GM12878 (cell line): ENCODE data around the gene SDCCAG8. TPM values are rescaled to one million over a fixed set of nuclear protein-coding genes. Genes with fewer than 3 reads are reported as not detected.

Experiments used
- ATF7 ChIP-seq: fragments of 450-650 bp; IDR thresholded peaks from 2 replicates; pipeline ENCODE4 v1.6.1; 2016; ENCODE audit warnings: low read depth, mild to moderate bottlenecking
- BCL11A ChIP-seq: IDR thresholded peaks from 2 replicates; pipeline ENCODE4 v1.6.1; 2011; ENCODE audit warnings: low read depth, low read length
- CUX1 ChIP-seq: IDR thresholded peaks from 2 replicates; pipeline ENCODE4 v1.6.1; 2012; ENCODE audit warnings: improper control_type of control experiment, low read depth, low read length; ENCODE audit not compliant: insufficient replicate concordance
- FOS ChIP-seq: IDR thresholded peaks from 3 replicates; pipeline ENCODE4 v1.6.1; 2011; ENCODE audit warnings: borderline replicate concordance; ENCODE audit not compliant: insufficient read length; ENCODE audit errors: extremely low read depth
- JUNB ChIP-seq: IDR thresholded peaks from 2 replicates; pipeline ENCODE4 v1.6.1; 2016; ENCODE audit warnings: antibody characterized with exemption, mild to moderate bottlenecking
- MLLT1 ChIP-seq: fragments of 450-650 bp; IDR thresholded peaks from 2 replicates; pipeline ENCODE4 v1.6.1; 2016; ENCODE audit warnings: mild to moderate bottlenecking
- MTA3 ChIP-seq: IDR thresholded peaks from 2 replicates; pipeline ENCODE4 v1.6.1; 2012; ENCODE audit warnings: low read length, inconsistent platforms, borderline replicate concordance
- PAX5 ChIP-seq: IDR thresholded peaks from 2 replicates; pipeline ENCODE4 v1.6.1; 2011; ENCODE audit warnings: low read depth, low read length, borderline replicate concordance
- RAD21 ChIP-seq: IDR thresholded peaks from 2 replicates; pipeline ENCODE4 v1.6.1; 2011; ENCODE audit warnings: mild to moderate bottlenecking, low read depth, low read length, moderate library complexity; ENCODE audit not compliant: insufficient read depth
- SMC3 ChIP-seq: IDR thresholded peaks from 2 replicates; pipeline ENCODE4 v1.6.1; 2011; ENCODE audit warnings: low read length, improper control_type of control experiment, borderline replicate concordance
- SP1 ChIP-seq: IDR thresholded peaks from one replicate; pipeline ENCODE4 v1.6.1; 2011; ENCODE audit warnings: low read depth, low read length
- STAT1 ChIP-seq: fragments of 450-650 bp; conservative IDR thresholded peaks from 2 replicates; pipeline ENCODE4 v1.6.1; 2014; ENCODE audit warnings: antibody characterized with exemption, mild to moderate bottlenecking
- polyA plus RNA-seq, 11 experiments: library from polyadenylated mRNA; depleted of rRNA in 4 of 11; unstranded in 6 of 11; stranded (reverse) in 5 of 11; fragments of >200 nt; fragmentation: Nextera tagmentation in 4 of 11; fragmentation: Illumina TruSeq in 1 of 11; extraction: Ambion mirVana in 4 of 11; extraction: Trizol in 1 of 11; gene quantifications; 1 replicate in 1 of 11; 2 replicates in 10 of 11; pipeline versions ENCODE4 v1.2.1 to v1.2.3, GENCODE V29; 2011 to 2016; ENCODE audit warnings: inconsistent platforms in 2 of 11, missing spikeins in 2 of 11, low read depth in 1 of 11
- total RNA-seq, 4 experiments: library from RNA; depleted of rRNA in 3 of 4; stranded (reverse); fragments of >200 nt in 3 of 4; fragmentation: Illumina TruSeq in 1 of 4; extraction: Trizol in 1 of 4; gene quantifications; 2 replicates each; pipeline versions ENCODE4 v1.2.1 to v1.2.3, GENCODE V29; 2013 to 2021
- TF ChIP-seq, protein P1 (sequence below): fragments of 450-650 bp; formaldehyde crosslinking; IDR thresholded peaks from 2 replicates; pipeline ENCODE4 v1.4.0; 2020; ENCODE audit warnings: mild to moderate bottlenecking, moderate library complexity
- TF ChIP-seq, protein P2 (sequence below): fragments of 150-350 bp; IDR thresholded peaks from 2 replicates; pipeline ENCODE4 v1.6.1; 2014; ENCODE audit warnings: mild to moderate bottlenecking, low read depth, low read length

Gene SDCCAG8
- total and polyA plus RNA-seq, 10 of the 15 experiments (the other 5 are each of a cell fraction or from before 2014, with no cell fraction given) = 15.0 to 25.6 (median 20.6) TPM

DNA sequence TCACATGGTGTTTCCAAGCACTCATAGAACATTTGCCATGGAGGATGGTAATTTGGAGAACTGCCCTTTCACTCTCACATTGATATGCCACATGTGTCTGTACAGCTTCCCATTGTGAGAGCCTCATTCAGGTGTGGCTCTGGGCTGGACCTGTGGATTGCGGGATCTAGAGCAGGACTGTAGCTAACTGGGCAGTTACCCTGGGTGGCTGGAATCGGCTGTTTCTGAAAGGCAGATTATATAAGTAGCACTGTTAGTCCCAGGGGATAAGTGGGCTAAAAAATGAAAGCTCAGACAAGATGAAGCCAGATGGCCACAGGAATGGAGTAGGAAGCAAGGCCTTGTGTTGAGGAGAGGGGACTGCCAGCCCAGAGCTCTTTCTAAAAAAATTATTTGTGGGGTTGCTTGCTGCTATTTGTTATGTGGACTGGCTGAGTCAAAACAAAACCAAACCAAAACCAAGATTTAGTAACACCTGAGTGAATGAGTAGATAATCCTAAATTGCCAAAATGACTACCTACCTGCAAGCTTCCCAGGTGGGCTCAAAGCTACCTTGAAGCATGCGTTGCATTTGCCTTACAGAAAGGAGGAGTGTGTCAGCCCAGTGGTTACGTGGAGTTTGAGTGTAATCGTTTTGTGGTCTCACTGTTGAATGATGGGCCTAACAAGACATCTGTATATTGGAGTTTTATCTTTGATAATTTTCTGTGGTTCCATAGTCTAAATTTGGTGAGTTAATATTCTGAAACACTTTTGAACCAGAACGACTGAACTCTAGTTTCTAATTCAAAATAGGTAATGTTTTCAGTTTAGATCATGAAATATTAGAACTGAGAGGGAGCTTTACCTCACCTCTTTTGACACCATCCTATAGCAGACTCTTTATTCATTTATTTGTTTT, 58.0 kb downstream of the SDCCAG8 start (continued):
- TF ChIP-seq CUX1 (no peak), STAT1 (no peak), FOS (no peak), MLLT1 (peak; percentile 40; the same call in 1 of the 2 replicates), BCL11A (peak; percentile 75), PAX5 (peak; percentile 43; the same call in 1 of the 2 replicates), RAD21 (no peak), SMC3 (no peak; the same call in 1 of the 2 replicates), SP1 (no peak), MTA3 (peak; percentile 57; the same call in 1 of the 2 replicates), ATF7 (peak; percentile 76; the same call in 1 of the 2 replicates), JUNB (peak; percentile 94)
- TF ChIP-seq, protein P1, sequence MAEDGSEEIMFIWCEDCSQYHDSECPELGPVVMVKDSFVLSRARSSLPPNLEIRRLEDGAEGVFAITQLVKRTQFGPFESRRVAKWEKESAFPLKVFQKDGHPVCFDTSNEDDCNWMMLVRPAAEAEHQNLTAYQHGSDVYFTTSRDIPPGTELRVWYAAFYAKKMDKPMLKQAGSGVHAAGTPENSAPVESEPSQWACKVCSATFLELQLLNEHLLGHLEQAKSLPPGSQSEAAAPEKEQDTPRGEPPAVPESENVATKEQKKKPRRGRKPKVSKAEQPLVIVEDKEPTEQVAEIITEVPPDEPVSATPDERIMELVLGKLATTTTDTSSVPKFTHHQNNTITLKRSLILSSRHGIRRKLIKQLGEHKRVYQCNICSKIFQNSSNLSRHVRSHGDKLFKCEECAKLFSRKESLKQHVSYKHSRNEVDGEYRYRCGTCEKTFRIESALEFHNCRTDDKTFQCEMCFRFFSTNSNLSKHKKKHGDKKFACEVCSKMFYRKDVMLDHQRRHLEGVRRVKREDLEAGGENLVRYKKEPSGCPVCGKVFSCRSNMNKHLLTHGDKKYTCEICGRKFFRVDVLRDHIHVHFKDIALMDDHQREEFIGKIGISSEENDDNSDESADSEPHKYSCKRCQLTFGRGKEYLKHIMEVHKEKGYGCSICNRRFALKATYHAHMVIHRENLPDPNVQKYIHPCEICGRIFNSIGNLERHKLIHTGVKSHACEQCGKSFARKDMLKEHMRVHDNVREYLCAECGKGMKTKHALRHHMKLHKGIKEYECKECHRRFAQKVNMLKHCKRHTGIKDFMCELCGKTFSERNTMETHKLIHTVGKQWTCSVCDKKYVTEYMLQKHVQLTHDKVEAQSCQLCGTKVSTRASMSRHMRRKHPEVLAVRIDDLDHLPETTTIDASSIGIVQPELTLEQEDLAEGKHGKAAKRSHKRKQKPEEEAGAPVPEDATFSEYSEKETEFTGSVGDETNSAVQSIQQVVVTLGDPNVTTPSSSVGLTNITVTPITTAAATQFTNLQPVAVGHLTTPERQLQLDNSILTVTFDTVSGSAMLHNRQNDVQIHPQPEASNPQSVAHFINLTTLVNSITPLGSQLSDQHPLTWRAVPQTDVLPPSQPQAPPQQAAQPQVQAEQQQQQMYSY (CRISPR knock-in tag) = no peak
- TF ChIP-seq, protein P2, sequence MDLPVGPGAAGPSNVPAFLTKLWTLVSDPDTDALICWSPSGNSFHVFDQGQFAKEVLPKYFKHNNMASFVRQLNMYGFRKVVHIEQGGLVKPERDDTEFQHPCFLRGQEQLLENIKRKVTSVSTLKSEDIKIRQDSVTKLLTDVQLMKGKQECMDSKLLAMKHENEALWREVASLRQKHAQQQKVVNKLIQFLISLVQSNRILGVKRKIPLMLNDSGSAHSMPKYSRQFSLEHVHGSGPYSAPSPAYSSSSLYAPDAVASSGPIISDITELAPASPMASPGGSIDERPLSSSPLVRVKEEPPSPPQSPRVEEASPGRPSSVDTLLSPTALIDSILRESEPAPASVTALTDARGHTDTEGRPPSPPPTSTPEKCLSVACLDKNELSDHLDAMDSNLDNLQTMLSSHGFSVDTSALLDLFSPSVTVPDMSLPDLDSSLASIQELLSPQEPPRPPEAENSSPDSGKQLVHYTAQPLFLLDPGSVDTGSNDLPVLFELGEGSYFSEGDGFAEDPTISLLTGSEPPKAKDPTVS = no peak
